Measurements from ENCODE around the gene C10orf67.

Gene C10orf67

DNA sequence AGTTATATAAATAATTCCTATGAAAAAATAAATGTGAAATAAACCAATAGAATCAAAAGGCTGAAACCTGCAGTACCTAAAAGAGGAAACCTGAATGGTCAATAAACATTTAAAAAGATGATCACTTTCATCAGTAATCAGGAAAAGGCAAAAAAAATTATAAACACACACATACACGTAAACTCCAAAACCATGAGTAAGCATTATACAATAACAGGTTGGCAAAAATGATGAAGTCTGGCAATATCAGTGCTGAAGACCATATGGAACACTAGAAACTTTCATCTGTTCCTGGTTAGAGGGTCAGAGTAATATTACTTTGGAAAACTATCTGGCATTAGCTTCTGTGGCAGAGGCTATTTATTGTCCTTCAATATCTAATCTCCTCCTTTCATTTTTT, 114.0 kb downstream of the C10orf67 start:
- no peak for TF ChIP-seq TEAD4 (IDR thresholded peaks at IDR 0.05)
- TF ChIP-seq FOXM1 (IDR thresholded peaks at IDR 0.05; ENCODE audit: borderline replicate concordance, low read depth) = no peak
- no peak for TF ChIP-seq ZBTB7A (IDR thresholded peaks at IDR 0.05; ENCODE audit: low read depth)
- no peak for TF ChIP-seq TAF1 (IDR thresholded peaks at IDR 0.05; ENCODE audit: low read depth)
- no peak for TF ChIP-seq YY1 (IDR thresholded peaks at IDR 0.05; ENCODE audit: low read depth)
- TF ChIP-seq CREB1 (IDR thresholded peaks at IDR 0.05; ENCODE audit: low read depth) = no peak
- TF ChIP-seq NFIC (IDR thresholded peaks at IDR 0.05) = no peak
- TF ChIP-seq, protein P1, sequence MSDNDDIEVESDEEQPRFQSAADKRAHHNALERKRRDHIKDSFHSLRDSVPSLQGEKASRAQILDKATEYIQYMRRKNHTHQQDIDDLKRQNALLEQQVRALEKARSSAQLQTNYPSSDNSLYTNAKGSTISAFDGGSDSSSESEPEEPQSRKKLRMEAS (IDR thresholded peaks at IDR 0.05) = no peak
- no peak for TF ChIP-seq TCF12 (IDR thresholded peaks at IDR 0.05; ENCODE audit: low read depth)
- no peak for TF ChIP-seq EP300 (IDR thresholded peaks at IDR 0.05; ENCODE audit: borderline replicate concordance)
- no peak for TF ChIP-seq CEBPB (IDR thresholded peaks at IDR 0.05)
- no peak for TF ChIP-seq REST (IDR thresholded peaks at IDR 0.05; ENCODE audit: low read depth)
- TF ChIP-seq, protein P2, sequence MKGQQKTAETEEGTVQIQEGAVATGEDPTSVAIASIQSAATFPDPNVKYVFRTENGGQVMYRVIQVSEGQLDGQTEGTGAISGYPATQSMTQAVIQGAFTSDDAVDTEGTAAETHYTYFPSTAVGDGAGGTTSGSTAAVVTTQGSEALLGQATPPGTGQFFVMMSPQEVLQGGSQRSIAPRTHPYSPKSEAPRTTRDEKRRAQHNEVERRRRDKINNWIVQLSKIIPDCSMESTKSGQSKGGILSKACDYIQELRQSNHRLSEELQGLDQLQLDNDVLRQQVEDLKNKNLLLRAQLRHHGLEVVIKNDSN (IDR thresholded peaks at IDR 0.05) = no peak
- TF ChIP-seq EGR1 (IDR thresholded peaks at IDR 0.05) = no peak
- TF ChIP-seq RAD21 (IDR thresholded peaks at IDR 0.05; ENCODE audit: low read depth) = no peak

DNA sequence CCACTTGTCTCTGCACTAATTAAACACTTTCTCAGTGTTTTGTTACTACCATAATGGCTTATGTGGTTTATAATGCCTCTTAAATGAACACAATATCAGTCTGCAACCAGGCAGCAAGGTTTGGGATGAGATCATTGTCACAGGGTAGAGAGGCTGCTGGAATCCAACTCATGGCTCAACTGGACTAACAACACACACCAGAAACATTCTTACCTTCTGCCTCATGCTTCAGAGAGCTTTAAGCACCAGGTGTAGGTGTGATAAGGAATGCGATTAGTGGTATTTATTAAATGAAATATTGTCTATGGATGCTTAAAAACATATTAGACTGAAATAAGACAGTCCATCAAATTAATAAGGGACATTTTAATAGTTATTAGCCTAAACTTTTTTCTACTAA, 127.1 kb downstream of the C10orf67 start:
- TF ChIP-seq TCF12 (IDR thresholded peaks at IDR 0.05; ENCODE audit: low read depth) (no peak), CEBPB (IDR thresholded peaks at IDR 0.05) (no peak), FOXM1 (IDR thresholded peaks at IDR 0.05; ENCODE audit: borderline replicate concordance, low read depth) (no peak), REST (IDR thresholded peaks at IDR 0.05; ENCODE audit: low read depth) (no peak), TAF1 (IDR thresholded peaks at IDR 0.05; ENCODE audit: low read depth) (no peak), YY1 (IDR thresholded peaks at IDR 0.05; ENCODE audit: low read depth) (no peak), CREB1 (IDR thresholded peaks at IDR 0.05; ENCODE audit: low read depth) (no peak), EP300 (IDR thresholded peaks at IDR 0.05; ENCODE audit: borderline replicate concordance) (no peak), ZBTB7A (IDR thresholded peaks at IDR 0.05; ENCODE audit: low read depth) (no peak), NFIC (IDR thresholded peaks at IDR 0.05) (no peak), TEAD4 (IDR thresholded peaks at IDR 0.05) (no peak)
- TF ChIP-seq, protein P1 (IDR thresholded peaks at IDR 0.05) = no peak
- TF ChIP-seq, protein P2 (IDR thresholded peaks at IDR 0.05) = no peak

- no peak for TF ChIP-seq NFIC (IDR thresholded peaks at IDR 0.05)
- TF ChIP-seq, protein P1 (IDR thresholded peaks at IDR 0.05) = no peak
Observed at GRCh38 chr10:23205972-23206642, 138.5 kb downstream of the C10orf67 start.

- TF ChIP-seq CREB1 (IDR thresholded peaks at IDR 0.05; ENCODE audit: low read depth) (no peak), REST (IDR thresholded peaks at IDR 0.05; ENCODE audit: low read depth) (no peak), EP300 (IDR thresholded peaks at IDR 0.05; ENCODE audit: borderline replicate concordance) (no peak), YY1 (IDR thresholded peaks at IDR 0.05; ENCODE audit: low read depth) (no peak)
- TF ChIP-seq, protein P2 (IDR thresholded peaks at IDR 0.05) = no peak
Observed at GRCh38 chr10:23204773-23205172, 139.8 kb downstream of the C10orf67 start.

Data from Ishikawa (cell line).